SK-N-SH treated with all-trans-retinoic acid at 6 μM for 48 hours (cell line): Measurements from ENCODE around the gene MUC5AC.

Experiments used
- ATAC-seq: fragments of 200-7000 bp; cut with Tn5 transposase; 3 replicates; pipeline ENCODE4 v1.9.1; 2020; ENCODE audit warnings: mild to moderate bottlenecking, moderate library complexity
- BACH2 ChIP-seq: fragments of 250-450 bp; sonication (Bioruptor Pico); IDR thresholded peaks from 2 replicates; pipeline ENCODE4 v1.9.0; 2021; ENCODE audit warnings: mild to moderate bottlenecking, borderline replicate concordance
- ESRRG ChIP-seq: fragments of 250-450 bp; sonication (Bioruptor Pico); IDR thresholded peaks from 2 replicates; pipeline ENCODE4 v1.6.1; 2021; ENCODE audit warnings: mild to moderate bottlenecking
- GLIS3 ChIP-seq: fragments of 250-450 bp; sonication (Bioruptor Pico); IDR thresholded peaks from 2 replicates; pipeline ENCODE4 v1.5.0; 2020; ENCODE audit warnings: mild to moderate bottlenecking, moderate library complexity
- OSR1 ChIP-seq: fragments of 250-450 bp; sonication (Bioruptor Pico); IDR thresholded peaks from 2 replicates; pipeline ENCODE4 v1.8.0; 2022; ENCODE audit warnings: moderate library complexity, mild to moderate bottlenecking, inconsistent platforms
- PPARA ChIP-seq: fragments of 250-450 bp; sonication (Bioruptor Pico); IDR thresholded peaks from 2 replicates; pipeline ENCODE4 v1.5.0; 2020; ENCODE audit warnings: mild to moderate bottlenecking, borderline replicate concordance
- RARB ChIP-seq: fragments of 250-450 bp; sonication (Bioruptor Pico); IDR thresholded peaks from 2 replicates; pipeline ENCODE4 v1.8.0; 2021; ENCODE audit warnings: mild to moderate bottlenecking, moderate library complexity
- SNAI2 ChIP-seq: fragments of 250-450 bp; sonication (Bioruptor Pico); IDR thresholded peaks from 2 replicates; pipeline ENCODE4 v1.5.0; 2020; ENCODE audit warnings: mild to moderate bottlenecking, moderate library complexity
- TCF4 ChIP-seq: fragments of 250-450 bp; sonication (Bioruptor Pico); IDR thresholded peaks from 2 replicates; pipeline ENCODE4 v1.8.0; 2021; ENCODE audit warnings: mild to moderate bottlenecking, moderate library complexity, borderline replicate concordance
- TOX ChIP-seq: fragments of 250-450 bp; sonication (Bioruptor Pico); IDR thresholded peaks from 2 replicates; pipeline ENCODE4 v1.8.0; 2021; ENCODE audit warnings: mild to moderate bottlenecking, moderate library complexity, borderline replicate concordance
- ZC3H10 ChIP-seq: fragments of 250-450 bp; sonication (Bioruptor Pico); IDR thresholded peaks from 2 replicates; pipeline ENCODE4 v1.5.1; 2021; ENCODE audit warnings: mild to moderate bottlenecking, moderate library complexity
- ZFP3 ChIP-seq: fragments of 250-450 bp; sonication (Bioruptor Pico); IDR thresholded peaks from 2 replicates; pipeline ENCODE4 v1.5.0; 2020; ENCODE audit warnings: mild to moderate bottlenecking, moderate library complexity
- ZFP30 ChIP-seq: fragments of 450-650 bp; formaldehyde crosslinking; IDR thresholded peaks from 2 replicates; pipeline ENCODE4 v1.5.0; 2022; ENCODE audit warnings: mild to moderate bottlenecking, moderate library complexity
- ZNF565 ChIP-seq: fragments of 450-650 bp; formaldehyde crosslinking; conservative IDR thresholded peaks from 2 replicates; pipeline ENCODE4 v1.5.0; 2020; ENCODE audit warnings: low read depth, mild to moderate bottlenecking, moderate library complexity
- ZNF70 ChIP-seq: fragments of 450-650 bp; formaldehyde crosslinking; IDR thresholded peaks from 2 replicates; pipeline ENCODE4 v1.5.0; 2020; ENCODE audit warnings: mild to moderate bottlenecking, moderate library complexity
- ZNF8 ChIP-seq: fragments of 450-650 bp; formaldehyde crosslinking; IDR thresholded peaks from 2 replicates; pipeline ENCODE4 v1.5.0; 2020; ENCODE audit warnings: mild to moderate bottlenecking, moderate library complexity
- TF ChIP-seq, protein P1 (sequence below): fragments of 250-450 bp; sonication (Bioruptor Pico); IDR thresholded peaks from 2 replicates; pipeline ENCODE4 v1.5.1; 2021; ENCODE audit warnings: mild to moderate bottlenecking, moderate library complexity
- TF ChIP-seq, protein P2 (sequence below): fragments of 250-450 bp; sonication (Bioruptor Pico); IDR thresholded peaks from 2 replicates; pipeline ENCODE4 v1.5.1; 2020; ENCODE audit warnings: low read depth, mild to moderate bottlenecking, moderate library complexity
- TF ChIP-seq, protein P3 (sequence below): fragments of 250-450 bp; sonication (Bioruptor Pico); IDR thresholded peaks from 2 replicates; pipeline ENCODE4 v1.5.0; 2020; ENCODE audit warnings: mild to moderate bottlenecking, moderate library complexity
- TF ChIP-seq, protein P4 (sequence below): fragments of 250-450 bp; sonication (Bioruptor Pico); IDR thresholded peaks from 2 replicates; pipeline ENCODE4 v1.8.0; 2020; ENCODE audit warnings: mild to moderate bottlenecking, moderate library complexity, borderline replicate concordance
- TF ChIP-seq, protein P5 (sequence below): fragments of 250-450 bp; sonication (Bioruptor Pico); IDR thresholded peaks from 2 replicates; pipeline ENCODE4 v1.8.0; 2021; ENCODE audit warnings: low read depth, mild to moderate bottlenecking, moderate library complexity, borderline replicate concordance

The MUC5AC gene

DNA sequence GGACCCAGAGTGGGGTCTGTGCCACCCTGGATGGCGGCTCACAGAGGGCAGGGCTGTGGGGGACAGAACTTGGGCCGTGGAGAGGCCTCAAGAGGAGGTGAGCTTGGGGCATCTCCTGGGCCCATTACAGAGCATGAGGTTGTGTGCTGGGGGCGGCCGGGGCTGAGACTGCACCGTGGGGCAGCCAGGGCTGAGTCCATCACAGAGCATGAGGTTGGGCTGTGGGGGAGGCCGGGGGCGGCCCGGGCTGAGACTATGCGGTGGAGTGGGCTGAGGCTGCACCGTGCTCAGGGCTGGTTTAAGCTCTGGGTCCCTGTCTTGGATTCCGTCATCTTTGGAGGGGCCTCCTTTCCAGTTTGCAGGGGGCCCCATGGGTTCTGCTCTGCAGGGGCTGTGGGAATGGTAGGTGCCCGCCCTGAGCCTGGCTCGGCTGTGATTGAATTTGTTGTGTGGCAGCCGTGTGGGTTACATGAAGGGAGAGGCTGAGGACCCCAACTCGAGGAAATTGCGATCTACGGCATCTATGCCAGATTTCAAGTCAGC lies 38.1 kb upstream of the MUC5AC start:
- ATAC-seq = no peak

DNA sequence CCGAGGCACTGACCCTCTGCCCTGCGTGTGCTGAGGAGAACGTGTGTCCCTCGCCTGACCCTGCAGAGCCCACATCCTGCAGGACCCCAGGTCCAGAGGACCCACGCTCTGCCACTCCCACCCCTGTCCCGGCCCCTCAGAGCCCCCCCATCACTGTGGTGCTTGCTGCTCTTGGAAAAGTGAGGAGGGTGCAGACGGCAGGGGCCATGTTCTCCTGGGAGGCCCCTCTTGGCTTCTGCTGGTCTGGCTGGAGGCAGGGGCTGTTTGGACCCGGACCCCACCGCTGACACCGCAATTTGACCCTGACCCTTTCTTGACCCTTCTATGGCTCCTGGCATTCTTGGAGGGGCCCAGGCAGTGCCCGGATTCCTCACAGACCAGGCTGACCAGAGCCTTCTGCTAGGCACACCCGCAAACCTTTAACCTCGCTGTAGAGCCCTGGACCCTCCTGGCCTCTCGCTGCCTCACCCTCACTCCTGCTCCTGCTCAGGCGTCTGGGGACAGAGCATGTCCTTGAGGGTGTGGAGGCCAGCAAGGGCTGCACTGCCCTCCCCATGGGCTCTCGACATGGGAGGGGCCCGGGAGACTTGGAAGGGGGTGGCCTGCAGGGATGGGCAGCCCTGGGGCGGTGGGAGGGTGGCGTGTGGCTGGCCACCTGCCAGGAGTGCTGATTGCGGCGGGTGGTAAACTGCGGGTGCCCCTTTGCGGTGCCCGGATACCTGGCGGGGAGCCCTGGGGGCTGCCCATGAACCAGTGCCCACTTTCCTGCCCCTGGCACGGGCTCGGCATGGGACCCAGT lies 37.0 kb upstream of the MUC5AC start:
- ATAC-seq = no peak
- TF ChIP-seq TCF4 (CRISPR knock-in tag) (no peak), GLIS3 (CRISPR knock-in tag) (no peak), ZNF8 (CRISPR knock-in tag) (no peak), ZFP30 (no peak)
- TF ChIP-seq, protein P1, sequence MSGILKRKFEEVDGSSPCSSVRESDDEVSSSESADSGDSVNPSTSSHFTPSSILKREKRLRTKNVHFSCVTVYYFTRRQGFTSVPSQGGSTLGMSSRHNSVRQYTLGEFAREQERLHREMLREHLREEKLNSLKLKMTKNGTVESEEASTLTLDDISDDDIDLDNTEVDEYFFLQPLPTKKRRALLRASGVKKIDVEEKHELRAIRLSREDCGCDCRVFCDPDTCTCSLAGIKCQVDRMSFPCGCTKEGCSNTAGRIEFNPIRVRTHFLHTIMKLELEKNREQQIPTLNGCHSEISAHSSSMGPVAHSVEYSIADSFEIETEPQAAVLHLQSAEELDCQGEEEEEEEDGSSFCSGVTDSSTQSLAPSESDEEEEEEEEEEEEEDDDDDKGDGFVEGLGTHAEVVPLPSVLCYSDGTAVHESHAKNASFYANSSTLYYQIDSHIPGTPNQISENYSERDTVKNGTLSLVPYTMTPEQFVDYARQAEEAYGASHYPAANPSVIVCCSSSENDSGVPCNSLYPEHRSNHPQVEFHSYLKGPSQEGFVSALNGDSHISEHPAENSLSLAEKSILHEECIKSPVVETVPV (CRISPR knock-in tag) = no peak

More for the DNA sequence above, 38.1 kb upstream of the MUC5AC start:
- TF ChIP-seq, protein P2, sequence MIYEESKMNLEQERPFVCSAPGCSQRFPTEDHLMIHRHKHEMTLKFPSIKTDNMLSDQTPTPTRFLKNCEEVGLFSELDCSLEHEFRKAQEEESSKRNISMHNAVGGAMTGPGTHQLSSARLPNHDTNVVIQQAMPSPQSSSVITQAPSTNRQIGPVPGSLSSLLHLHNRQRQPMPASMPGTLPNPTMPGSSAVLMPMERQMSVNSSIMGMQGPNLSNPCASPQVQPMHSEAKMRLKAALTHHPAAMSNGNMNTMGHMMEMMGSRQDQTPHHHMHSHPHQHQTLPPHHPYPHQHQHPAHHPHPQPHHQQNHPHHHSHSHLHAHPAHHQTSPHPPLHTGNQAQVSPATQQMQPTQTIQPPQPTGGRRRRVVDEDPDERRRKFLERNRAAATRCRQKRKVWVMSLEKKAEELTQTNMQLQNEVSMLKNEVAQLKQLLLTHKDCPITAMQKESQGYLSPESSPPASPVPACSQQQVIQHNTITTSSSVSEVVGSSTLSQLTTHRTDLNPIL (CRISPR knock-in tag) = no peak
- TF ChIP-seq, protein P3, sequence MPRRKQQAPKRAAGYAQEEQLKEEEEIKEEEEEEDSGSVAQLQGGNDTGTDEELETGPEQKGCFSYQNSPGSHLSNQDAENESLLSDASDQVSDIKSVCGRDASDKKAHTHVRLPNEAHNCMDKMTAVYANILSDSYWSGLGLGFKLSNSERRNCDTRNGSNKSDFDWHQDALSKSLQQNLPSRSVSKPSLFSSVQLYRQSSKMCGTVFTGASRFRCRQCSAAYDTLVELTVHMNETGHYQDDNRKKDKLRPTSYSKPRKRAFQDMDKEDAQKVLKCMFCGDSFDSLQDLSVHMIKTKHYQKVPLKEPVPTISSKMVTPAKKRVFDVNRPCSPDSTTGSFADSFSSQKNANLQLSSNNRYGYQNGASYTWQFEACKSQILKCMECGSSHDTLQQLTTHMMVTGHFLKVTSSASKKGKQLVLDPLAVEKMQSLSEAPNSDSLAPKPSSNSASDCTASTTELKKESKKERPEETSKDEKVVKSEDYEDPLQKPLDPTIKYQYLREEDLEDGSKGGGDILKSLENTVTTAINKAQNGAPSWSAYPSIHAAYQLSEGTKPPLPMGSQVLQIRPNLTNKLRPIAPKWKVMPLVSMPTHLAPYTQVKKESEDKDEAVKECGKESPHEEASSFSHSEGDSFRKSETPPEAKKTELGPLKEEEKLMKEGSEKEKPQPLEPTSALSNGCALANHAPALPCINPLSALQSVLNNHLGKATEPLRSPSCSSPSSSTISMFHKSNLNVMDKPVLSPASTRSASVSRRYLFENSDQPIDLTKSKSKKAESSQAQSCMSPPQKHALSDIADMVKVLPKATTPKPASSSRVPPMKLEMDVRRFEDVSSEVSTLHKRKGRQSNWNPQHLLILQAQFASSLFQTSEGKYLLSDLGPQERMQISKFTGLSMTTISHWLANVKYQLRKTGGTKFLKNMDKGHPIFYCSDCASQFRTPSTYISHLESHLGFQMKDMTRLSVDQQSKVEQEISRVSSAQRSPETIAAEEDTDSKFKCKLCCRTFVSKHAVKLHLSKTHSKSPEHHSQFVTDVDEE (CRISPR knock-in tag) = no peak
- TF ChIP-seq ZNF565 (no peak), BACH2 (CRISPR knock-in tag) (no peak), ZNF70 (CRISPR knock-in tag) (no peak), PPARA (no peak)

DNA sequence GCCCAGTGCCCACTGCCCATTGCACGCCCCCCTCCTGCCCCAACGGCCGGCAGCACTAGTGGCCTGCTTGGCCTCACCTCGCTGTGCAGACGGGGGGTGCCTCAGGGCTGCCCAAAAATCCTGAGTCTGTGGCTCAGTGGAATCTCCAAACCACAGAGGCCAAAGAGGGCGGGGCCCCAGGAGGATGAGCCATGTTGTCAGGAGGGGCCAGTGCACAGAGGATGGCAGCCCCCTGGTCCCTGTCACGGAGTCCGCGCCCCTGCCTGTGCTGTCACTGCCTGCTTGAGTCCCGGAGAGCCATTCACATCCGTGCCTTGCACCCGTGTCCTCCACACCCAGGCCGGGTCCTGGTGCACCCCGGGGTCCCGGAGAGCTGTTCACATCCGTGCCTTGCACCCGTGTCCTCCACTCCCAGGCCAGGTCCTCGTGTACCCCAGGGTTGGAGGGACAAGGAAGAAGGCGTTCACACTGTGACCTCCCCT lies 36.4 kb upstream of the MUC5AC start:
- TF ChIP-seq ZC3H10 (CRISPR knock-in tag) (no peak), TOX (CRISPR knock-in tag) (no peak), BACH2 (CRISPR knock-in tag) (no peak), ESRRG (CRISPR knock-in tag) (no peak)
- ATAC-seq = no peak

DNA sequence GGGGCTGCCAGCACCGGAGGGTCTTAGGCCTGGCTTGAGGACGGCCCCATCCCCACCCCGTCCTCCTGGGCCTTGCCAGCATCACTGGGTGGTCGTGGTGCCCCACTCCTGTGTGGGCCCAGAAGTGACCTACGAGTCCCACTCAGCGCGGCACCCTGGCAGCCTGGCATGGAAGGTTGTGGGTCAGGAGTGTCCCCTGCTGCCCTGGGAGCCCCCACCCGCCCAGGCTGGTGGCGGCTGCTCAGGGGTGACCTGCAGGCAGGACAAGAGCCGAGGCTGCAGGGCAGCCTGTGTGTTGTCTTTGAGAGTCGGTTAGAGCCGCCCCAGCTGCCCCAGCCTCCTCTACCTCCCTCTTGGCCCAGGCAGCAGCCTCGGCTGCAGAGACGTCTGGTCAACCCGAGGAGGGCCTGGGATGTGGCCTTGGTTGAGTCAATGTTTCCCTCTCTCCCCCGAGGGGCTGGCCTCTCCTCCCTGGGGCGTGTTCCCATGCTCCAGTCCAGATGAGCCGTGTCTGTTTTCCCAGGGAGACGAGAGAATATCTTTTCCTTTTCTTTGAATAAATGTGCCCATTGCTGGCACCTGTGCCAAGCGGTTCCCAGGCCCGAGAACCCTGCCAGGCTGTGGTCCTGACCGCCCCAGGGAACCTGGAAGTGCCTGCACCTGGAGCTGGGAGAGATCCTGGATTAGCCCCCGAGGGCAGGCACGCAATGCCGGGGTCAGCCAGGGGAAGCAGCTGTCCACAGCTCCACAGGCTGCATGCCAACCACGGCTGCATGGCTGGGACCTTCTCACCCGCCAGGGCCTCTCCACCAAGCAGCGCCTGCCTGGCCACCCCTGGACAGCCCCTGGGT lies 35.7 kb upstream of the MUC5AC start:
- no peak for ATAC-seq
- TF ChIP-seq GLIS3 (CRISPR knock-in tag) (no peak), OSR1 (CRISPR knock-in tag) (no peak), ZFP3 (no peak), ZFP30 (no peak), ZNF8 (CRISPR knock-in tag) (no peak), TOX (CRISPR knock-in tag) (no peak), ZC3H10 (CRISPR knock-in tag) (no peak), SNAI2 (no peak), RARB (CRISPR knock-in tag) (no peak)
- TF ChIP-seq, protein P3 (CRISPR knock-in tag) = no peak
- TF ChIP-seq, protein P4, sequence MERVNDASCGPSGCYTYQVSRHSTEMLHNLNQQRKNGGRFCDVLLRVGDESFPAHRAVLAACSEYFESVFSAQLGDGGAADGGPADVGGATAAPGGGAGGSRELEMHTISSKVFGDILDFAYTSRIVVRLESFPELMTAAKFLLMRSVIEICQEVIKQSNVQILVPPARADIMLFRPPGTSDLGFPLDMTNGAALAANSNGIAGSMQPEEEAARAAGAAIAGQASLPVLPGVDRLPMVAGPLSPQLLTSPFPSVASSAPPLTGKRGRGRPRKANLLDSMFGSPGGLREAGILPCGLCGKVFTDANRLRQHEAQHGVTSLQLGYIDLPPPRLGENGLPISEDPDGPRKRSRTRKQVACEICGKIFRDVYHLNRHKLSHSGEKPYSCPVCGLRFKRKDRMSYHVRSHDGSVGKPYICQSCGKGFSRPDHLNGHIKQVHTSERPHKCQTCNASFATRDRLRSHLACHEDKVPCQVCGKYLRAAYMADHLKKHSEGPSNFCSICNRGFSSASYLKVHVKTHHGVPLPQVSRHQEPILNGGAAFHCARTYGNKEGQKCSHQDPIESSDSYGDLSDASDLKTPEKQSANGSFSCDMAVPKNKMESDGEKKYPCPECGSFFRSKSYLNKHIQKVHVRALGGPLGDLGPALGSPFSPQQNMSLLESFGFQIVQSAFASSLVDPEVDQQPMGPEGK (CRISPR knock-in tag) = no peak
- TF ChIP-seq, protein P5, sequence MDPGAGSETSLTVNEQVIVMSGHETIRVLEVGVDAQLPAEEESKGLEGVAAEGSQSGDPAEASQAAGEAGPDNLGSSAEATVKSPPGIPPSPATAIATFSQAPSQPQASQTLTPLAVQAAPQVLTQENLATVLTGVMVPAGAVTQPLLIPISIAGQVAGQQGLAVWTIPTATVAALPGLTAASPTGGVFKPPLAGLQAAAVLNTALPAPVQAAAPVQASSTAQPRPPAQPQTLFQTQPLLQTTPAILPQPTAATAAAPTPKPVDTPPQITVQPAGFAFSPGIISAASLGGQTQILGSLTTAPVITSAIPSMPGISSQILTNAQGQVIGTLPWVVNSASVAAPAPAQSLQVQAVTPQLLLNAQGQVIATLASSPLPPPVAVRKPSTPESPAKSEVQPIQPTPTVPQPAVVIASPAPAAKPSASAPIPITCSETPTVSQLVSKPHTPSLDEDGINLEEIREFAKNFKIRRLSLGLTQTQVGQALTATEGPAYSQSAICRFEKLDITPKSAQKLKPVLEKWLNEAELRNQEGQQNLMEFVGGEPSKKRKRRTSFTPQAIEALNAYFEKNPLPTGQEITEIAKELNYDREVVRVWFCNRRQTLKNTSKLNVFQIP (CRISPR knock-in tag) = no peak
